ENCODE results near the gene ZSCAN22.

- TF ChIP-seq CTCF (IDR thresholded peaks at IDR 0.05) (no peak), POLR2A (IDR thresholded peaks at IDR 0.05) (no peak)
Observed at GRCh38 chr19:58352760-58353671, 26.2 kb downstream of the ZSCAN22 start, which contains the start of gene A1BG.

Measured in vagina (tissue), 2 donors.